ENCODE results near the gene WDR31.
"Not testable (repeated sequence)": the region's sequence is repeated elsewhere in the genome, so short reads cannot be mapped to it uniquely, and the experiment has no call there.

WDR31 gene

DNA sequence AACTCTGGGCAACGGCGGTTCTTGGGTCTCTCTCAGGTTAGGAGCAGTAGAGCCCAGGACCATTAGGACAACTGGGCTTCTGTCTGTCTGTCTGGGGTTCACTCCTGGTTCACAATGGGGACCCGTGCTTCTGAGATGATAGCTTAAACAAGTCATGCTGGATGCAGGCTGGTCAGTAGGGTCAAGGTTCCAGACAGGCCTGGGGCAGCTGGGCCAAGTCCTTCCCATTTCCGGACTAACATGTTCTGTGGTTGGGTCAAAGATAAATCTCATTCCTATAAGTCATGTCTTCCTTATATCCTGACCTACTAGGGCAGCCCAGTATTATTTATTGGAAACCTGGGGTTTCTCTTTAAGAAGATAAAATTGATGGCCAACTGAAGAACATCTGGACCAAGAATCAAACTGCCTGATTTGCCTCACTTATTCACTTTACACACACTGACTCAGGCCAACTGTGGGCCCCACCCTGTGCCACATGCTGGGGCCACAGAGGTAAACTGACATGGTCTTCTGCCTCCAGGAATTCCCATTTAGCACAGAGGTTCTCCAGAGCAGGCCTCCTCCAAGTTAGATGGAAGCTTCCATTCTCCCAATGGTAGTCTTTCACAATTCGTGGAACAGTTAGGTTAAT, 28.4 kb upstream of the WDR31 start:
- no peak for DNase-seq

GRCh38 chr9:113365652-113366051, 25.6 kb upstream of the WDR31 start:
- not testable (repeated sequence) for DNase-seq

GRCh38 chr9:113364951-113365350, 24.9 kb upstream of the WDR31 start:
- no peak for DNase-seq

- DNase-seq: no peak
Measured at GRCh38 chr9:113363336-113363735, 23.3 kb upstream of the WDR31 start.

GRCh38 chr9:113361304-113362018, 21.4 kb upstream of the WDR31 start:
- no peak for DNase-seq

DNA sequence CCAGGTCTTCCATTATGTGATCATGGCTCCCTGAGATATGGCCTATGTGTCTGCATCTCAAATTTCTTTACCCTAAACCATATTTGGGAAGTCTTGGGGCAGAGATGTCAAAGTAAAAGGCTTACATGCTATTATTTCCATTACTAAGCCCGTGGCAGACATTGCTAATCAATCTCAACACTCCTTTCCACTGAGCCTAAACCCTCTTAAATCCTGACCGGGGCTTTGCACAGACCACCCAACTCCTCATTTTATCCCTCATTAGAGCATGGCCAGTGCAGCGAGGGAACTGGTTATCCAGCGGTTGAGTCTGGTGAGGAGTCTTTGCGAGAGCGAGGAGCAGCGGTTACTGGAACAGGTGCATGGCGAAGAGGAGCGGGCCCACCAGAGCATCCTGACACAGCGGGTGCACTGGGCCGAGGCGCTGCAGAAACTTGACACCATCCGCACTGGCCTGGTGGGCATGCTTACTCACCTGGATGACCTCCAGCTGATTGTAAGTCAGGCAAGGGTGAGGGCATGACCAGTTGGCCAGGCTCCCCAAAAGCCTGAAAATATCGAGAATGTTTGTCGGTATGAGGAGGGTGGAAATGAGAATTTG, 20.3 kb upstream of the WDR31 start:
- no peak for DNase-seq

- DNase-seq: no peak
Measured at GRCh38 chr9:113359385-113359784, 19.3 kb upstream of the WDR31 start.

DNA sequence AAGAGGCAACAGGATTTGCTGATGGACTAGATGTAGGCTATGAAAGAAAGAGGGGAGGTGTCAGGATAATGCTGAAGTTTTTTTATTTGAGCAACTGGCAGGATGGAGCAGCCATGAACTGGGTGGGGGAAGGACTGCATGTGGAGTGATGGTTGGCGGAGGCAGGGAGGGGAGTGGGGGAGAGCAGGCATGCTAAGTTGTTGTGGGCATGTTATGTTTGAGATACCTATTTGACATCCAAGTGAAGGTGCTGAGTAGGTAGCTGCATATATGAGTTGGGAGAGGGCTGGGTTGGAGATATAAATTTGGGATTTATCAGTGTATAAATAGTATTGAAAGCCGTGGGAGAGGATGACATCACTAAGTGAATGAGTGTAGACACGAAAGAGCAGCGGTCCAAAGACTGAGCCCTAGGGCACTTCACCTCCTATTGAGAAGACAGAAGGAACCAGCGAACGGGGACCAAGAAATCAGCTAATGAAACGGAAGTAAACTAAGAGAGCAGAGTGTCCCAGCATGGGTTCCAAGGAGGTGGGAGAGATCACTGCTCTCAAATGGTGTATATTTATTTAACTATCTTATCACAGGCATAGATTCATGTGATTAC, 16.7 kb upstream of the WDR31 start:
- no peak for DNase-seq

GRCh38 chr9:113355040-113355596, 15.0 kb upstream of the WDR31 start:
- DNase-seq: no peak

- no peak for DNase-seq
Measured at GRCh38 chr9:113352411-113352810, 12.3 kb upstream of the WDR31 start.

GRCh38 chr9:113352006-113352405, 11.9 kb upstream of the WDR31 start:
- DNase-seq: no peak

GRCh38 chr9:113350937-113351336, 10.9 kb upstream of the WDR31 start:
- DNase-seq: peak; percentile 79

GRCh38 chr9:113350107-113350661, 10.1 kb upstream of the WDR31 start:
- peak; percentile 56 for DNase-seq

- peak; percentile 68 for DNase-seq
Measured at GRCh38 chr9:113349445-113350094, 9.5 kb upstream of the WDR31 start, which contains the start of gene BSPRY. Gene BSPRY, plus strand, starts transcription at chr9:113349541. Its CDS starts 39 bp downstream, at chr9:113349580.

- DNase-seq: no peak
Measured at GRCh38 chr9:113349066-113349444, 9.0 kb upstream of the WDR31 start.

- no peak for DNase-seq
Measured at GRCh38 chr9:113348437-113348836, 8.4 kb upstream of the WDR31 start.

- DNase-seq: no peak
Measured at GRCh38 chr9:113345671-113346070, 5.6 kb upstream of the WDR31 start.

DNA sequence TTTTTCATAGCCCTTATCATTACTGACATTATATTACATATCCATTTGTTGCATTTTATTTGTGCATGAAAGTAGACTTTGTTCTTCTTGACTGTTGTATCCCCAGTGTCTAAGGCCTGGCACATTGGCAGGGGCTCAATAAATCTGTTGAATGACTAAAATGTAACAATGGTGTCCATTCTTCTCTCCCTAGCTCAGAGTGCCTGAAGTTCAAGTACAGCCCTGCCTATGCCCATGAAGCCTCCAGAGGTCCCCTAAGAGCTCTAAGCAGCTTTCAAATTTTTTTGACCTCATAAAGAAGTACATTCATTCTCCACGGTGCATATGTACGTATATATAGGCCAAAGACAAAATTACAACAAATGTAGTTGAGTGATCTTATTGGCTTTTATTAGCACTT, 5.1 kb upstream of the WDR31 start:
- no peak for DNase-seq

DNA sequence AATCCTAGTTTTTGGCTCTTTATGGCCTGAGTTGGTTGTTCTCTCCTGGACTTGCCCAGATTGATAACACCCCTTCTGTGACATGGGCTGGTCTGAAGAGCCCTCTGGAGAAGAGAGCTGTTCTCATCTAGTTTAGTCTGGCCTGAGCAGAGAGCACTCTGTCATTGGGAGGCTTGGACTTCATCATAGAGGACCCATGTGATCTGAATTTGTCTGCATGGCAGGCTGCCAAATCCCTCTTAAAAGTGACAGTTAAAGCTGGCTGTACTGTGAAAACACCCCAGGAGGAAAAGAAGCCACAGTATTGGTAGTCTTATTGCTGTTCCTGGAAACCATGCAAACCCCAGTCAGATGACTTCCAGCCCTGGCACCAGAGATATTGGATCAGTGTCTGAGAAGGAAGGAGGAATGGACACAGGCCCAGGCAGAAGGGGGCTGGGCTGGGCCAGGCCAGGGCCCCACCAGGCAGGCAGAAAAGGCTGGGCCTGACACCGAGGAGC, 3.7 kb upstream of the WDR31 start:
- DNase-seq: peak; percentile 33

GRCh38 chr9:113341712-113342410, 1.8 kb upstream of the WDR31 start:
- peak; percentile 50 for DNase-seq

DNA sequence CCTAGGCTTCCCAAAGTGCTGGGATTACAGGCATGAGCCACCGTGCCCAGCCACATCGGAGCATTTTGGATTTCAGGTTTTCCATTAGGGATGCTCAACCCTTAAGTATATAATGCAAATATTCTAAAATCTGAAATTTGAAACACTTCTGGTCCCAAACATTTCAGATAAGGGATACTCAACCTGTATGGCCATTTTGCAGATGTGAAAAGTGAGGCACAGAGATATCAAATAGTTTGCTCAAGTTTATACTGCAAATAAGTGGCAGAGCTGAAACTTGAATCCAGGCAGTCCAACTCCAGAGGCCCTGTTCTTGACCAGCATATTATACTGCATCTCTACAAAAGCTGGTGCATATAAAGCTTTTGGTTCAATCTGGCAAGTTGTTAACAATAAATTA, 2.4 kb downstream of the WDR31 start:
- DNase-seq: no peak

GRCh38 chr9:113331780-113332179, 8.3 kb downstream of the WDR31 start:
- no peak for DNase-seq
